Omental fat pad (tissue), 4 donors: ENCODE measurements around the gene TASP1. TPM values are rescaled to one million over a fixed set of nuclear protein-coding genes. Genes with fewer than 3 reads are reported as not detected.

Experiments
- ATAC-seq: fragments of 150-250 bp; one replicate; pipeline ENCODE4 v1.9.1; 2016; ENCODE audit warnings: mild to moderate bottlenecking, moderate library complexity; ENCODE audit not compliant: low FRiP score
- DNase-seq: peaks from one replicate; pipeline ENCODE4 v3.0.0-alpha.2; 2019; ENCODE audit warnings: low spot score
- CTCF ChIP-seq, 3 donors: fragments of 450-650 bp; IDR thresholded peaks; one replicate each; pipeline ENCODE4 v1.5.1; 2016 to 2017; ENCODE audit warnings: antibody characterized with exemption in 3 of 3, mild to moderate bottlenecking in 3 of 3, moderate library complexity in 2 of 3
- total RNA-seq, 4 donors: library from RNA; depleted of rRNA; stranded (reverse); fragments of >200 nt; gene quantifications; one replicate each; pipeline ENCODE4 v1.1.0, GENCODE V29; 2016

Gene TASP1
- total RNA-seq, 4 donors from 2014 or later: 8.0 to 12.8 (median 11.1) TPM

GRCh38 chr20:13419477-13419876 lies 219.3 kb downstream of the TASP1 start:
- no peak for TF ChIP-seq CTCF (IDR thresholded peaks at IDR 0.05)
- ATAC-seq (no peak), DNase-seq (no peak)

- ATAC-seq: no peak
- DNase-seq: no peak
- TF ChIP-seq CTCF (IDR thresholded peaks at IDR 0.05): no peak
Observed at GRCh38 chr20:13418263-13419229, 220.2 kb downstream of the TASP1 start.

- no peak for TF ChIP-seq CTCF (IDR thresholded peaks at IDR 0.05)
- DNase-seq (no peak), ATAC-seq (no peak)
Observed at GRCh38 chr20:13416531-13416930, 222.2 kb downstream of the TASP1 start.

- TF ChIP-seq CTCF (IDR thresholded peaks at IDR 0.05): no peak
- ATAC-seq: no peak
- no peak for DNase-seq
Observed at GRCh38 chr20:13412806-13413445, 225.8 kb downstream of the TASP1 start.

GRCh38 chr20:13404293-13404692 lies 234.4 kb downstream of the TASP1 start:
- no peak for DNase-seq

GRCh38 chr20:13403453-13403852 lies 235.3 kb downstream of the TASP1 start:
- ATAC-seq (no peak), DNase-seq (no peak)
- no peak for TF ChIP-seq CTCF (IDR thresholded peaks at IDR 0.05)

More at GRCh38 chr20:13404293-13404692, 234.4 kb downstream of the TASP1 start:
- TF ChIP-seq CTCF (IDR thresholded peaks at IDR 0.05): no peak
- ATAC-seq: no peak
